GM23338 (cell line): ENCODE measurements around the gene CSNK1A1. TPM values are rescaled to one million over a fixed set of nuclear protein-coding genes. Genes with fewer than 3 reads are reported as not detected.

Source experiments
- ATAC-seq: fragments of 200-7000 bp; cut with Tn5 transposase; 3 replicates; pipeline ENCODE4 v1.9.1; 2020
- DNase-seq: peaks from one replicate; pipeline ENCODE4 v3.0.0-alpha.2; 2015; ENCODE audit warnings: low spot score
- H2AFZ ChIP-seq: fragments of 200-600 bp; sonication (generic); 2 replicates; pipeline ENCODE4 v1.8.0; 2016; ENCODE audit warnings: antibody characterized with exemption, mild to moderate bottlenecking, moderate library complexity
- H3F3A ChIP-seq: fragments of 200-600 bp; sonication (generic); replicated peaks from 2 replicates; pipeline ENCODE4 v1.8.0; 2017; ENCODE audit warnings: antibody characterized with exemption, mixed run types, low read depth
- H3K27ac ChIP-seq: fragments of 200-600 bp; sonication (generic); 2 replicates; pipeline ENCODE4 v1.6.1; 2016; ENCODE audit warnings: low read depth
- H3K27me3 ChIP-seq: fragments of 200-600 bp; sonication (generic); 2 replicates; pipeline ENCODE4 v1.8.0; 2016; ENCODE audit warnings: mild to moderate bottlenecking, mixed run types, moderate library complexity; ENCODE audit not compliant: insufficient read depth
- H3K36me3 ChIP-seq: fragments of 200-600 bp; sonication (generic); 2 replicates; pipeline ENCODE4 v1.8.0; 2016; ENCODE audit warnings: mild to moderate bottlenecking; ENCODE audit not compliant: insufficient read depth
- H3K4me1 ChIP-seq: fragments of 200-600 bp; sonication (generic); 2 replicates; pipeline ENCODE4 v1.8.0; 2016; ENCODE audit warnings: mild to moderate bottlenecking, moderate library complexity; ENCODE audit not compliant: insufficient read depth
- H3K4me2 ChIP-seq: fragments of 200-600 bp; sonication (generic); 2 replicates; pipeline ENCODE4 v1.7.1; 2017; ENCODE audit warnings: mixed run types
- H3K4me3 ChIP-seq: fragments of 200-600 bp; sonication (generic); 2 replicates; pipeline ENCODE4 v1.6.1; 2016; ENCODE audit warnings: mixed run types
- H3K79me2 ChIP-seq: fragments of 200-600 bp; sonication (generic); replicated peaks from 2 replicates; pipeline ENCODE4 v1.8.0; 2017; ENCODE audit warnings: mild to moderate bottlenecking; ENCODE audit not compliant: insufficient read depth
- H3K9me2 ChIP-seq: fragments of 200-600 bp; sonication (generic); 2 replicates; pipeline ENCODE4 v1.8.0; 2017; ENCODE audit not compliant: insufficient read depth
- H4K20me1 ChIP-seq: fragments of 200-600 bp; sonication (generic); replicated peaks from 2 replicates; pipeline ENCODE4 v1.8.0; 2017; ENCODE audit warnings: mild to moderate bottlenecking; ENCODE audit not compliant: insufficient read depth
- H3K27ac Mint-ChIP-seq: 2 replicates; pipeline ENCODE4 v1.8.0; 2020; ENCODE audit warnings: inconsistent platforms, mild to moderate bottlenecking, moderate library complexity, mixed read lengths
- H3K27me3 Mint-ChIP-seq: 3 replicates; pipeline ENCODE4 v1.8.0; 2022; ENCODE audit warnings: low read depth, mild to moderate bottlenecking, moderate library complexity, mixed read lengths, inconsistent platforms; ENCODE audit not compliant: insufficient read depth, poor library complexity
- H3K36me3 Mint-ChIP-seq: 3 replicates; pipeline ENCODE4 v1.8.0; 2021; ENCODE audit warnings: low read depth, mild to moderate bottlenecking, inconsistent platforms, moderate library complexity, mixed read lengths
- H3K4me1 Mint-ChIP-seq: 3 replicates; pipeline ENCODE4 v1.8.0; 2020; ENCODE audit warnings: mild to moderate bottlenecking, inconsistent platforms, mixed read lengths
- H3K4me3 Mint-ChIP-seq: 3 replicates; pipeline ENCODE4 v1.8.0; 2021; ENCODE audit warnings: moderate library complexity, mild to moderate bottlenecking, inconsistent platforms, mixed read lengths
- H3K9me3 Mint-ChIP-seq: 3 replicates; pipeline ENCODE4 v1.8.0; 2020; ENCODE audit warnings: moderate library complexity, mild to moderate bottlenecking, inconsistent platforms, mixed read lengths
- CREB1 ChIP-seq: fragments of 250-450 bp; sonication (Bioruptor Pico); IDR thresholded peaks from 2 replicates; pipeline ENCODE4 v1.5.0; 2020; ENCODE audit warnings: low read depth, mild to moderate bottlenecking, moderate library complexity
- EZH2phosphoT487 ChIP-seq: fragments of 200-600 bp; sonication (generic); IDR thresholded peaks from one replicate; pipeline ENCODE4 v1.8.1; 2018; ENCODE audit warnings: antibody characterized with exemption; ENCODE audit not compliant: unreplicated experiment
- JUNB ChIP-seq: IDR thresholded peaks from one replicate; pipeline ENCODE4 v1.6.1; 2016; ENCODE audit warnings: antibody characterized with exemption; ENCODE audit not compliant: unreplicated experiment
- NANOG ChIP-seq: IDR thresholded peaks from 2 replicates; pipeline ENCODE4 v1.6.1; 2016; ENCODE audit warnings: antibody characterized with exemption, borderline replicate concordance
- STAT1 ChIP-seq: IDR thresholded peaks from one replicate; pipeline ENCODE4 v1.6.1; 2016; ENCODE audit warnings: antibody characterized with exemption; ENCODE audit not compliant: unreplicated experiment
- ZNF114 ChIP-seq: fragments of 250-450 bp; sonication (Bioruptor Pico); IDR thresholded peaks from 2 replicates; pipeline ENCODE4 v1.5.0; 2020; ENCODE audit warnings: mild to moderate bottlenecking, moderate library complexity
- polyA plus RNA-seq: library from polyadenylated mRNA; unstranded; fragments of >200 nt; fragmentation: Nextera tagmentation; extraction: Ambion mirVana; gene quantifications from 2 replicates; pipeline ENCODE4 v1.2.1, GENCODE V29; 2016
- total RNA-seq: library from RNA; depleted of rRNA; stranded (reverse); fragments of >200 nt; shearing (Covaris generic); gene quantifications from 2 replicates; pipeline ENCODE4 v1.2.3, GENCODE V29; 2014
- TF ChIP-seq, protein P1 (sequence below): IDR thresholded peaks from one replicate; pipeline ENCODE4 v1.6.1; 2018; ENCODE audit warnings: antibody characterized with exemption; ENCODE audit not compliant: unreplicated experiment
- TF ChIP-seq, protein P2 (sequence below): fragments of 250-450 bp; sonication (Bioruptor Pico); IDR thresholded peaks from 2 replicates; pipeline ENCODE4 v1.5.0; 2020; ENCODE audit warnings: mild to moderate bottlenecking, moderate library complexity

CSNK1A1 gene
- total and polyA plus RNA-seq, 2 experiments from 2014 or later = 110 to 233 TPM

DNA sequence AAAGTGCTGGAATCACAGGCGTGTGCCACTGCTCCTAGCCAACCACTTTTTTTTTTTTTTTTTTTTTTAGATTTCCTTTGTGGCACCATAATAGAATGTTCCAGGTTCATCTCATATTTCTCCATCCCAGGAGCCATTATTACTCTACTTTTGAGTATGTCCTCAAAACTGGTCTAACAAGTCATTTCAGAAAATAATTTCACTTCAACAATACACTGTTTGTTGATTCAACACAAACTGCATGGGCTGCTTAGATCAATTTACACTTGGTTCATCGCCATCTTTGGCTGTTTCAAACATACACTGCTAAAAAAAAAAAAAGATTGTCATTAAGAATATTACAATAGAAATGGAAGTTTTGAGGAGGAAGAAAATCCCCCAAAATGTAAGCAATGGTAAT, 57.9 kb downstream of the CSNK1A1 start:
- Mint-ChIP-seq H3K4me3 (no peak overlapping the region), H3K27ac (no peak overlapping the region), H3K9me3 (no peaks in the 10 kb centered on the region), H3K4me1 (peaks cover 32% of the 10 kb centered on the region), H3K27me3 (peaks cover 9% of the 10 kb centered on the region), H3K36me3 (peaks cover 33% of the 10 kb centered on the region; the same call in 2 of the 3 replicates)
- Histone ChIP-seq H2AFZ (no peak overlapping the region), H3K4me1 (peaks cover 31% of the 10 kb centered on the region), H3K36me3 (no peaks in the 10 kb centered on the region; the same call in 1 of the 2 replicates), H3K9me2 (no peaks in the 10 kb centered on the region), H4K20me1 (no peaks in the 10 kb centered on the region), H3K79me2 (no peaks in the 10 kb centered on the region), H3K27ac (peak overlapping the region; percentile 10; the same call in 1 of the 2 replicates), H3F3A (no peaks in the 10 kb centered on the region), H3K27me3 (no peaks in the 10 kb centered on the region), H3K4me3 (no peak overlapping the region), H3K4me2 (no peak overlapping the region)
- no peak for ATAC-seq
- DNase-seq = no peak
- no peak for TF ChIP-seq NANOG
- TF ChIP-seq ZNF114 (CRISPR knock-in tag) = no peak
- no peak for TF ChIP-seq CREB1 (CRISPR knock-in tag)
- TF ChIP-seq, protein P1, sequence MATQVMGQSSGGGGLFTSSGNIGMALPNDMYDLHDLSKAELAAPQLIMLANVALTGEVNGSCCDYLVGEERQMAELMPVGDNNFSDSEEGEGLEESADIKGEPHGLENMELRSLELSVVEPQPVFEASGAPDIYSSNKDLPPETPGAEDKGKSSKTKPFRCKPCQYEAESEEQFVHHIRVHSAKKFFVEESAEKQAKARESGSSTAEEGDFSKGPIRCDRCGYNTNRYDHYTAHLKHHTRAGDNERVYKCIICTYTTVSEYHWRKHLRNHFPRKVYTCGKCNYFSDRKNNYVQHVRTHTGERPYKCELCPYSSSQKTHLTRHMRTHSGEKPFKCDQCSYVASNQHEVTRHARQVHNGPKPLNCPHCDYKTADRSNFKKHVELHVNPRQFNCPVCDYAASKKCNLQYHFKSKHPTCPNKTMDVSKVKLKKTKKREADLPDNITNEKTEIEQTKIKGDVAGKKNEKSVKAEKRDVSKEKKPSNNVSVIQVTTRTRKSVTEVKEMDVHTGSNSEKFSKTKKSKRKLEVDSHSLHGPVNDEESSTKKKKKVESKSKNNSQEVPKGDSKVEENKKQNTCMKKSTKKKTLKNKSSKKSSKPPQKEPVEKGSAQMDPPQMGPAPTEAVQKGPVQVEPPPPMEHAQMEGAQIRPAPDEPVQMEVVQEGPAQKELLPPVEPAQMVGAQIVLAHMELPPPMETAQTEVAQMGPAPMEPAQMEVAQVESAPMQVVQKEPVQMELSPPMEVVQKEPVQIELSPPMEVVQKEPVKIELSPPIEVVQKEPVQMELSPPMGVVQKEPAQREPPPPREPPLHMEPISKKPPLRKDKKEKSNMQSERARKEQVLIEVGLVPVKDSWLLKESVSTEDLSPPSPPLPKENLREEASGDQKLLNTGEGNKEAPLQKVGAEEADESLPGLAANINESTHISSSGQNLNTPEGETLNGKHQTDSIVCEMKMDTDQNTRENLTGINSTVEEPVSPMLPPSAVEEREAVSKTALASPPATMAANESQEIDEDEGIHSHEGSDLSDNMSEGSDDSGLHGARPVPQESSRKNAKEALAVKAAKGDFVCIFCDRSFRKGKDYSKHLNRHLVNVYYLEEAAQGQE = no peak

DNA sequence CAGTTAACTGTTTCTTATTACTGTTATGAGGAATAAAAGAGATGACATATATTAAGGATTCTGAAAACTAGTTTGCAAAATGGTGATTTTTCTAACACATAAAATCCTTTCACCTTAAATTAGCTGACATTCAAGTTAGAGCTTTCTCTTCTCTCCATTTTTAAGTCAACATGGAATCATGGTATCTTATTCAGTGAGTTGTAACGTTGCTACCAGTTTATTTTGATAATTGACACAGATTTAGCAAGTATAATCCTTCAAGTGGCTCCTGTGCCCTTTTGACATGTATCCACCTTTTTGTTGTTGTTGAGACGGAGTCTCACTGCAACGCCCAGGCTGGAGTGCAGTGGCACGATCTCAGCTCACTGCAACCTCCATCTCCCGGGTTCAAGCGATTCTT, 58.5 kb downstream of the CSNK1A1 start:
- no peak overlapping the region for H3K4me3 ChIP-seq
- no peak overlapping the region for H2AFZ ChIP-seq
- no peak overlapping the region for H3K4me2 ChIP-seq
- no peaks in the 10 kb centered on the region for H3K79me2 ChIP-seq
- no peaks in the 10 kb centered on the region for H3K9me3 Mint-ChIP-seq
- H4K20me1 ChIP-seq = no peaks in the 10 kb centered on the region
- ATAC-seq (no peak), DNase-seq (no peak)
- no peaks in the 10 kb centered on the region for H3K27me3 ChIP-seq
- H3K27me3 Mint-ChIP-seq = peaks cover 10% of the 10 kb centered on the region
- no peaks in the 10 kb centered on the region for H3K36me3 ChIP-seq
- H3K9me2 ChIP-seq = no peaks in the 10 kb centered on the region
- H3K27ac ChIP-seq = no peak overlapping the region
- peaks cover 29% of the 10 kb centered on the region for H3K4me1 Mint-ChIP-seq
- H3K4me3 Mint-ChIP-seq = no peak overlapping the region
- H3F3A ChIP-seq = no peaks in the 10 kb centered on the region
- no peak overlapping the region for H3K27ac Mint-ChIP-seq
- H3K36me3 Mint-ChIP-seq = peaks cover 33% of the 10 kb centered on the region; the same call in 2 of the 3 replicates
- peaks cover 26% of the 10 kb centered on the region for H3K4me1 ChIP-seq
- TF ChIP-seq JUNB (no peak), EZH2phosphoT487 (no peak), NANOG (no peak), STAT1 (no peak), ZNF114 (CRISPR knock-in tag) (no peak)
- TF ChIP-seq, protein P1 = no peak
- TF ChIP-seq, protein P2, sequence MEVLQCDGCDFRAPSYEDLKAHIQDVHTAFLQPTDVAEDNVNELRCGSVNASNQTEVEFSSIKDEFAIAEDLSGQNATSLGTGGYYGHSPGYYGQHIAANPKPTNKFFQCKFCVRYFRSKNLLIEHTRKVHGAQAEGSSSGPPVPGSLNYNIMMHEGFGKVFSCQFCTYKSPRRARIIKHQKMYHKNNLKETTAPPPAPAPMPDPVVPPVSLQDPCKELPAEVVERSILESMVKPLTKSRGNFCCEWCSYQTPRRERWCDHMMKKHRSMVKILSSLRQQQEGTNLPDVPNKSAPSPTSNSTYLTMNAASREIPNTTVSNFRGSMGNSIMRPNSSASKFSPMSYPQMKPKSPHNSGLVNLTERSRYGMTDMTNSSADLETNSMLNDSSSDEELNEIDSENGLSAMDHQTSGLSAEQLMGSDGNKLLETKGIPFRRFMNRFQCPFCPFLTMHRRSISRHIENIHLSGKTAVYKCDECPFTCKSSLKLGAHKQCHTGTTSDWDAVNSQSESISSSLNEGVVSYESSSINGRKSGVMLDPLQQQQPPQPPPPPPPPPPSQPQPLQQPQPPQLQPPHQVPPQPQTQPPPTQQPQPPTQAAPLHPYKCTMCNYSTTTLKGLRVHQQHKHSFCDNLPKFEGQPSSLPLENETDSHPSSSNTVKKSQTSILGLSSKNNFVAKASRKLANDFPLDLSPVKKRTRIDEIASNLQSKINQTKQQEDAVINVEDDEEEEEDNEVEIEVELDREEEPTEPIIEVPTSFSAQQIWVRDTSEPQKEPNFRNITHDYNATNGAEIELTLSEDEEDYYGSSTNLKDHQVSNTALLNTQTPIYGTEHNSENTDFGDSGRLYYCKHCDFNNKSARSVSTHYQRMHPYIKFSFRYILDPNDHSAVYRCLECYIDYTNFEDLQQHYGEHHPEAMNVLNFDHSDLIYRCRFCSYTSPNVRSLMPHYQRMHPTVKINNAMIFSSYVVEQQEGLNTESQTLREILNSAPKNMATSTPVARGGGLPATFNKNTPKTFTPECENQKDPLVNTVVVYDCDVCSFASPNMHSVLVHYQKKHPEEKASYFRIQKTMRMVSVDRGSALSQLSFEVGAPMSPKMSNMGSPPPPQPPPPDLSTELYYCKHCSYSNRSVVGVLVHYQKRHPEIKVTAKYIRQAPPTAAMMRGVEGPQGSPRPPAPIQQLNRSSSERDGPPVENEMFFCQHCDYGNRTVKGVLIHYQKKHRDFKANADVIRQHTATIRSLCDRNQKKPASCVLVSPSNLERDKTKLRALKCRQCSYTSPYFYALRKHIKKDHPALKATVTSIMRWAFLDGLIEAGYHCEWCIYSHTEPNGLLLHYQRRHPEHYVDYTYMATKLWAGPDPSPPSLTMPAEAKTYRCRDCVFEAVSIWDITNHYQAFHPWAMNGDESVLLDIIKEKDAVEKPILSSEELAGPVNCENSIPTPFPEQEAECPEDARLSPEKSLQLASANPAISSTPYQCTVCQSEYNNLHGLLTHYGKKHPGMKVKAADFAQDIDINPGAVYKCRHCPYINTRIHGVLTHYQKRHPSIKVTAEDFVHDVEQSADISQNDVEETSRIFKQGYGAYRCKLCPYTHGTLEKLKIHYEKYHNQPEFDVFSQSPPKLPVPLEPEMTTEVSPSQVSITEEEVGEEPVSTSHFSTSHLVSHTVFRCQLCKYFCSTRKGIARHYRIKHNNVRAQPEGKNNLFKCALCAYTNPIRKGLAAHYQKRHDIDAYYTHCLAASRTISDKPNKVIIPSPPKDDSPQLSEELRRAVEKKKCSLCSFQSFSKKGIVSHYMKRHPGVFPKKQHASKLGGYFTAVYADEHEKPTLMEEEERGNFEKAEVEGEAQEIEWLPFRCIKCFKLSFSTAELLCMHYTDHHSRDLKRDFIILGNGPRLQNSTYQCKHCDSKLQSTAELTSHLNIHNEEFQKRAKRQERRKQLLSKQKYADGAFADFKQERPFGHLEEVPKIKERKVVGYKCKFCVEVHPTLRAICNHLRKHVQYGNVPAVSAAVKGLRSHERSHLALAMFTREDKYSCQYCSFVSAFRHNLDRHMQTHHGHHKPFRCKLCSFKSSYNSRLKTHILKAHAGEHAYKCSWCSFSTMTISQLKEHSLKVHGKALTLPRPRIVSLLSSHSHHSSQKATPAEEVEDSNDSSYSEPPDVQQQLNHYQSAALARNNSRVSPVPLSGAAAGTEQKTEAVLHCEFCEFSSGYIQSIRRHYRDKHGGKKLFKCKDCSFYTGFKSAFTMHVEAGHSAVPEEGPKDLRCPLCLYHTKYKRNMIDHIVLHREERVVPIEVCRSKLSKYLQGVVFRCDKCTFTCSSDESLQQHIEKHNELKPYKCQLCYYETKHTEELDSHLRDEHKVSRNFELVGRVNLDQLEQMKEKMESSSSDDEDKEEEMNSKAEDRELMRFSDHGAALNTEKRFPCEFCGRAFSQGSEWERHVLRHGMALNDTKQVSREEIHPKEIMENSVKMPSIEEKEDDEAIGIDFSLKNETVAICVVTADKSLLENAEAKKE (CRISPR knock-in tag) = no peak
